GM12873 (cell line): ENCODE measurements around the gene FAM78B.

Experiments
- CTCF ChIP-seq: IDR thresholded peaks from 2 replicates; pipeline ENCODE4 v1.5.1; 2012; ENCODE audit warnings: low read depth, mild to moderate bottlenecking, moderate library complexity, low read length, control low read depth; ENCODE audit not compliant: insufficient read depth; ENCODE audit errors: missing control alignments

FAM78B gene

GRCh38 chr1:166189126-166189525, 22.3 kb upstream of the FAM78B start:
- no peak for TF ChIP-seq CTCF

GRCh38 chr1:166185526-166185925, 18.7 kb upstream of the FAM78B start:
- TF ChIP-seq CTCF = no peak

GRCh38 chr1:166184897-166185296, 18.1 kb upstream of the FAM78B start:
- TF ChIP-seq CTCF = no peak

- no peak for TF ChIP-seq CTCF
Measured at GRCh38 chr1:166184012-166184411, 17.2 kb upstream of the FAM78B start.

GRCh38 chr1:166182281-166182680, 15.5 kb upstream of the FAM78B start:
- no peak for TF ChIP-seq CTCF

- no peak for TF ChIP-seq CTCF
Measured at GRCh38 chr1:166176416-166176815, 9.6 kb upstream of the FAM78B start.

GRCh38 chr1:166175032-166175431, 8.2 kb upstream of the FAM78B start:
- TF ChIP-seq CTCF = no peak
